NCI-H226 (cell line): ENCODE data around the gene CHN2.
"Not testable (repeated sequence)": the region's sequence is repeated elsewhere in the genome, so short reads cannot be mapped to it uniquely, and the experiment has no call there.

Experiments used
- DNase-seq: peaks from one replicate; pipeline ENCODE4 v3.0.0-alpha.2; 2015

Gene CHN2

DNA sequence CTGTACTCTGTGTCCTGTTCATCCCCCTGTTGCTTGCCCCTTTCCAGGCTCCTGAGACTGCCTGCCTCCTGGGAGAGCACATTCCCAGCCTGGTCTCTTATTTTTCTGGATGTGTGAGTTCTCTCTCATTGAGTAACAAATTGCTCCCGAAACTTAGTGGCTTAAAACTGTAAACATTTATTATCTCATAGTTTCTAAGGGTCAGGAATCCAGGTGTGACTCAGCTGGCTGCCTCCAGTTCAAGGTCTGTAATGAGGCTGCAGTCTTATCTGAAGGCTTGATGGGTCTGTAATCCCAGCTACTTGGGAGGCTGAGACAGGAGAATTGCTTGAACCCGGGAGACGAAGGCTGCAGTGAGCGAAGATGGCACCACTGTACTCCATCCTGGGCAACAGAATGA, 315.5 kb downstream of the CHN2 start:
- no peak for DNase-seq

DNA sequence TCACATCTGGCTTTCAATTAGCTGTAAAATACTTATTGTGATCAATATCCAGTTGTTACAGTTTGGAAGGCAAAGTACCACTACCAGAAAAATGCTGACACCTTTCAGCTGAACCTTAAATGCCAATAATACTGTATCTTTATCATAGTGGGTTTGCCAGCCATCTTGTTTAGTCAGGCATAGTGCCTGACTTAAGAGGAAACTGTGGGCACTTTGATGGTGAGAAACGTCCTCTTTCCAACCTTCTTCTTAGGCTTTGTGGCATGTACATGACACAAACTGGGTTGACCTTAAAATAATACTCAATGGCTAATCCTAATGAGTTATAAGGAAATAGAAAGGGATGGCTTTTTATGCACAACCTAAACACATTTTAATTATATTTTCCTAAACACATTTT, 316.8 kb downstream of the CHN2 start:
- DNase-seq: no peak

DNA sequence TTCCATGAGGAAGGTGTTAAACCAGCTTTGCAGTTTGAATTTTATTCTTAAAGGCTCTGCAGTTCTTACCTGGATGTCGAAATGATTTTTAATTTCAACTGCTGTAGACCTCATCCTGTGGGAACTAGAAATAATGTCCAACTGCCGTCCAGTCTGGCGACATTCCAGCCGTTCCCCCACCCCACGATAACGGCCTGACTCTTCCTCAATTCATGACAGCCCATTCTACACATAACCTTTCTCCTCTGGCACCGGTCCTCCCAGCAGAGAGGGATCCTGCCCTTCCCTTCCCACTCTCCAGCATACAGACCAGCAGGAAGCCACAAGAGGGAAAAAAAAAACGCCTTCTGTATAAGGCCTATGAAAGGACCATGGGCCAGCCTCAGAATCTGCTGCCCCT, 317.3 kb downstream of the CHN2 start:
- DNase-seq: no peak

DNA sequence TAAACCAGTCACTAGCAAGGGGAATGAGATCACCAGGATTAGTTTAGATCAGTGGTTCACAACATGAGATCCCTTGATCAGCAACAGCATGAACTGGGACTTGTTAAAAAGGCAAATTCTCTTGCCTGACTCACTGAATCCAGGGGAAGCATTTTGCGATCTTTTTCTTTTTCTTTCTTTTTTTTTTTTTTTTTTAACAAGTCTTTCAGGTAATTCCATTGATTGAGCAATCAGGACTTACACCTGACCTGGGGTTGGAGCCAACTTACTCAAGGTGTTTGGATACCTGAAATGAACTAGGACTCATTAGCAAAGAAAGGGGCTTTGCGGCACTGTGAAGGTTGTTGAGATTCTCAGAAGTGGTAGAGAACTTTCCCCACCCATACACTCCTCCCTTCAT, 321.9 kb downstream of the CHN2 start:
- no peak for DNase-seq

DNA sequence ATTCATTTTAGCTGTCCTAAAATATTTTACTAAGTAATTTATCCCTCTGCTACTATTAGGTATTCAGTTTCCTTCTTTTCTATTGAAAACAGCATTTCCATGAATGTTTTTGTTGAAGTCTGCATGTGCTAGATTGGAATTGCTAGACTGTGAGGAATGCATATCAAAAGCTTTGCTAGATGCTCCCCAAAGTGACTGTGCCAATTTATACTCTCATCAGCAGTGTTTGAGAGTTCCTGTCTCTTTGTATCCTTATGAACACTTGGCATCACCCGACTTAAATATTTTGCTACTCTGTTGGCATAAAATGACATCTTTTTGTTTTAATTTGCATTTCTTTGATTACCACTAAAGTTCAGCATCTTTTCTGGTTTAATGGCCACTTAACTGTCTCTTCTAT, 324.0 kb downstream of the CHN2 start:
- DNase-seq: no peak

DNA sequence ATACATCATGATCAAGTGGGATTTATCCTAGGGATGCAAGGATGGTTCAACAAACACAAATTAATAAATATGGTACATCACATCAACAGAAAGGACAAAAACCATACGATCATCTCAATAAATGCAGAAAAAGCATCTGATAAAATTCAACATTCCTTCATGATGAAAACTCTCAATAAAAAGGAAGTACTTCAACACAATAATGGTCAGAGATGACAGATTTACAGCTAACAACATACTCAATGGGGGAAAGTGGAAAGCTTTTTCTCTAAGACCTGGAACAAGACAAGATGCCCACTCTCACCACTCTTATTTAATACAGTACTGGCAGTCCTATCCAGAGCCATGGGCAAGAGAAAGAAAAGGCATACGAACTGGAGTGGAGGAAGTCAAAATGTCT, 329.2 kb downstream of the CHN2 start:
- no peak for DNase-seq

DNA sequence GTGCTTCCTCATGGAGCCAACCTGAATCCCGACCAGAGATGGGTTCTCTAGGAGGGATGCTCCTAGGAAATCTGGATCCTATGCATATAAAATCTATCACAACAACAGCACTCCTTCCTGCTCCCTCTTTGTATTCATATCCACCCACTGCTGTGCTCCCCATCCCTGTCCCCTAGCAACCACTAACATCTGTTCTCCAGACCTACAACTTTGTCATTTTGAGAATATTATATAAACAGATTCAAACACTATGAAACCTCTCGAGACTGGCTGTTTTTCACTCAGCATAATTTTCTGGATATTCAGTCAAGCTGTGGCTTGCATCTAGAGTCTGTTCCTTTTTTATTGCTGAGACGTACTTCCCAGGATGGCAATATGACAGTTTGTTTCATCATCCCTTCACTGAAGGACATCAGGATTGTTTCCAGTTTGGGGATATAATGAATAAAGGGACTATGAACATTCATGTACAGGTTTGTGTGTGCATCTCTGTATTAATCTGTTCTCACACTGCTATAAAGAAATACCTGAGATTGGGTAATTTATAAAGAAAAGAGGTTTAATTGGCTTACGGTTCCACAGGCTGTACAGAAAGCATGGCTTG, 333.0 kb downstream of the CHN2 start:
- DNase-seq: no peak

DNA sequence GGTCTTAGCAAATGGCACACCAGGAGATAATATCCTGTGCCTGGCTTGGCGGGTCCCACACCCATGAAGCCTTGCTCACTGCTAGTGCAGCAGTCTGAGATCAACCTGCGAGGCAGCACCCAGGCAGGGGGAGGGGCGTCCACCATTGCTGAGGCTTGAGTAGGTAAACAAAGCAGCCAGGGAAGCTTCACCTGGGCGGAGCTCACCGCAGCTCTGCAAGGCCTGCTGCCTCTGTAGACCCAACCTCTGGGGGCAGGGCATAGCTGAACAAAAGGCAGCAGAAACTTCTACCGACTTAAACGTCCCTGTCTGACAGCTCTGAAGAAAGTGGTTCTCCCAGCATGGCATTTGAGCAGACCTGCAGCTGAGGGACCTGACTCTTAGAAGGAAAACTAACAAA, 334.0 kb downstream of the CHN2 start:
- DNase-seq: not testable (repeated sequence)
